Activated T-cell treated with anti-CD3 and anti-CD28 coated beads, Interleukin-2, amount 50 U/mL, for 1 hour (primary cell): ENCODE results near the gene KCNQ1.

Experiments used
- DNase-seq: peaks from one replicate; pipeline ENCODE4 v3.0.0-alpha.2; 2020

KCNQ1 gene

DNA sequence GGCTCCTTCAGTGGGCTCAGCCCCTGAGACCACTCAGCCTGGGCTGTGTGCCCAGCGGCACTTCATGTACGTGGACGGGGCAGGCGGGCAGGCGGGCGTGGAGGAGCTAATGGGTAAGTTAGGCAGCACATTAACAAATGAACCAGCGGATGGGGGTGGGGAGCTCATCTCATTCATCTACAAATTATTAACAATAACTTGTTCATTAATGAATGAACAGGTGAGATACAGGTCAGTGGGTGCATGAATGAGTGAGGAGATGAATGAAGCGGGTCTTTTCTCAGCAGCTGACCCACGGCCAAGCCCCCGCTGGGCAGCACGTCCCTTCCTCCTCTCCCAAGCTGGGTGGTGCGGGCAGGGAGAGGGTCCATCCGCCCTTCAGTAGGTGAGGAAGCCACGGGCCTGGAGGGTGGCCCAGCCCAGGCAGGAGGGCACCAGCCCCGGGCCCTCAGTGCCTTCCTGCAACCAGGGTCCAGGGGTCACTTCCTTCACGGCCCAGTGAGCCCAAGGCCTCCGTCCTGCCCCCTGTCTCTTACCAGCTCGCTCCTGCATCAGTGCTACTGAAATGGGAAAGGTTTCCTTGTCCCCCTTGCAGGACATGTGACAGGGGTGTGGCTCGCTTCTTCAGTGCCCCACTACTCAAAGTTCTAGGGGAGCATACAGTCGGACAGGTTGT lies 315.5 kb downstream of the KCNQ1 start:
- DNase-seq, result peak; percentile 8

DNA sequence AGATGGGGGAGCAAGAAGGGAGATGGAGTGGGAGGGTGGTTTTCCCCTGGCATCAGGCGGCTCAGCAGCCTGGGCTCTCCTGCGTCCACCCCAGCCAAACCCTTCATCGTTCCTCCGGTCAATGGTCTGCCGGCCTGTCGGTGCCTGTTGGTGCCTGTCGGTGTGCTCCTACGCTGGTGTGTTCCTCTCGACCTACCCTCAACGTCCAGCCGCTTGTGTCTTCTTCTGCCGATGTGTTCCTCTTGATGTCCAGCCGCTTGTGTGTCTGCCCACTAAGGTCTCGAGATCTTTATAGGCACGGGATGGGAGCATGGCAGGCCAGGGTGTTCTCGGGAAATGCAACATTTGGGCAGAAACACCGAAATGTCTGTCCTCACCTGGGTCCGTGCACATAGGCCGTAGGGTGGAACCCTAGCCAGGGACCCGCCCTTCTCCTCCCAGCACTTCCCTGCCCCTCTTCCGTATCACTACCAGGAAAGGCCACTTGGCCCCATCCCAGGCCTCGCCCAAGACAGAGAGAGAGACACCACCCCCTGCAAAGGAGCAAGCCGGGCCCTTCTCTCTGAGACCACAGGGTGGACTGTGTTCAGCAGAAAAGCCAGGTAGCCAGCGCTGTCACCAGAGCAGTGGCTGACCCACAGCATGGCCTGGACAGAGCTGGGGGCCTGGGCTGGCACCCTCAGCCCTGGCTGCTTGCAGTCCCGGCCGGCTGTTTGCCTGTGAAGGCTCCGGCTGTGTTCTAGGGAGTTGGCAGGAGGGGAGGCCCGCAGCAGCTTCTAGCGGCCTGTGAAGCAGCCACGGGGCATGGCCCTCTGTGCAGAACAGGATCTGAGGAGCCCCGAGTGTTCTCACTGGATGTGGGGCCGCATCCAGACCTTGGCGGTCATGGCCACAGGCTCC lies 316.6 kb downstream of the KCNQ1 start:
- peak; percentile 10 for DNase-seq

DNA sequence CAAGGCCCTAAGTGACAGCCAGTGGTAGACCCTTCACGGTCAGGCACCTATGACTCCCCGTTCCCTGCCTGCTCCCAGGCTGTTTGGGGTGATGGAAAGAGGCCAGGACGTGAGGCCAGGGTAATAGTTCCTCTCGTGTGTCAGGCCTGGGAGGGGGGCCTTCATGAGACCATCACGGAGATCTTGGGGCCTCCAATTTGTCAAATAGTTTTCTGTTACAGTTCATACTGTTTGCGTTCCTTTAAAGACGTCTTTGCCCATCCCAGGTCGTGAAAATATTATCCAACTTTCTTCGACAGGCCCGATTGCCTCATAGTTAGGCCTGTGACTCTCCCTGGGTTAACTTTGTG lies 317.2 kb downstream of the KCNQ1 start:
- DNase-seq, result no peak

DNA sequence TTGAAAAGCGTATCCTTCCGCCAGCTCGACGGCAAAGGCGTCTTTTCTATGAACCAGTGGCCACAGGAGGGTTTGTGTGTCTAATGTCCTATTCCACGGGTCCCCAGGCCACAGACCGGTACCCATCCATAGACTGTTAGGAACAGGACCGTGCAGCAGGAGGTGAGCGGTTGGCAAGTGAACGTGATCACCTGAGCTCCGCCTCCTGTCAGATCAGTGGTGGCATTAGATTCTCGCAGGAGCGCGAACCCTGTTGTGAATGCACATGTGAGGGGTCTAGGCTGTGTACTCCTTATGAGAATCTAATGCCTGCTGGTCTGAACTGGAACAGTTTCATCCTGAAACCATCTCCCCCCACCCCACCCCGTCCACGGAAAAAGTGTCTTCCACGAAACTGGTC lies 317.6 kb downstream of the KCNQ1 start:
- DNase-seq, result no peak

DNA sequence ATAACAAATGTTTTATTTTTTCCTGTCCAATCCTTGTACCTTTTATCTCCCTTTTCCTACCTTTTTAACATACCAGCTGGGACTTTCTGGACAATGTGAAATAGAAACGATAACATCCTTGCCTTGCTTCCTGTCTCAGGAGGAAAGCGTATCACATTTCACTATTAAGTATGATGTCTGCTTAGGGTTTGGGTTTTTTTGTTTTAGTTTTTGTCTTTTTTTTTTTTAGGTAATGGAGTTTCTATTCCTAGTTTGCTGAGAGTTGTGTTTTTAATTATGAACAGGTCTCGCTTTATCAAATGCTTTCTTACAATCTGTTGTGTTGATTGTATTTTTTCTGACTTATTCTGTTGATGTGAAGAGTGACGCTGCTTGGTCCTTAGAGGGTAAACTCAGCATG lies 319.2 kb downstream of the KCNQ1 start:
- no peak for DNase-seq

DNA sequence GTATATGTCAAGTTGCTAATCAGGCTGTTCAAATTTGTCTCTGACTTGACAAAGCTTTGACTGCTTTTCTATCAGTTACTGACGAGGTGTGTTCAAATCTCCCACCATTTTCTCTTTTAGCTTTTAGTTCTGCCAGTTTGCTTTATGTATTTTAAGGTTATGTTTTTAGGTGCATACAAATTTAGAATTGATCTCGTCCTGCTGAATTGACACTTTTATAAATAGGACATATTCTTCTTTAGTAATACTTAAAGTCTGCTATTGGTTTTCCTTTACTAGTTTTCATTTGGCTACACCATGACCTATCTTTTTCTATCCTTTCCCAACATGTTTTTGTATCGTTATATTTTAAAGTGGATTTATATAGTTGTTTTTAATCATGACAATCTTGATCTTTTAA lies 320.7 kb downstream of the KCNQ1 start:
- DNase-seq, result no peak

DNA sequence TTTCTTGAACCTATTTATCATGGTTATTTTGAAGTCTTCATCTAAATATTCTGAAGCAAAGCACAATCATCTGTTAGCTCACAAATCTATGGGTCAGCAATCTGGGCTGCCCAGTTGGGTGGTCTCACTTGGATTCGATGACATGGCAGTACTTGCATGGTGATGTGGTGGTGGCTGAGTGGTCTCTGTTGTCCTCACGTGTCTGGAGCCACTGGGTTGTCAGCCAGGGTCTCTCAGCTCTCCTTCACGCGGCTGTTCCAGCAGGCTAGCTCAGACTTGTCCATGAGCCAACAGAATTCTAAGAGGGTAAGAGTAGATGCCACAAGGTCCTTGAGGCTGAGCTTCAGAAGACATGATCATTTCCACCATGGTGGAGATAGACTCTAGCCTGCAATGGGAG lies 321.4 kb downstream of the KCNQ1 start:
- peak; percentile 9 for DNase-seq

DNA sequence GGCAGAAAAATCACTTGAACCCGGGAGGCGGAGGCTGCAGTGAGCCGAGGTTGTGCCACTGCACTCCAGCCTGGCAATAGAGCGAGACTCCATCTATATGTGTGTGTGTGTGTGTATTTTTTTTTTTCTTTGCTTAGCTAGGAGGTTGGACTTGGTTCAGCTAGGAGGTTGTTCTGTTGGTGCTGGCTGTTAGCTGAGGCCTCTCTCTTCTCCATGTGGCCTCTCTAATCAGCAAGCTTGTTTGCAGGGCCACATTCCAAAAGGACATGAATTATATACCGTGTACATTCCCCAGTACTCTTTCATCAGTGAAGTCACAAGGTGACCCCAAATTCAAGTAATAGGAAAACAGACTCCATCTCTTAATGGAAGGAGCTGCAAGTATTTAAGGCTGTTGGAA lies 322.3 kb downstream of the KCNQ1 start:
- DNase-seq, result no peak

DNA sequence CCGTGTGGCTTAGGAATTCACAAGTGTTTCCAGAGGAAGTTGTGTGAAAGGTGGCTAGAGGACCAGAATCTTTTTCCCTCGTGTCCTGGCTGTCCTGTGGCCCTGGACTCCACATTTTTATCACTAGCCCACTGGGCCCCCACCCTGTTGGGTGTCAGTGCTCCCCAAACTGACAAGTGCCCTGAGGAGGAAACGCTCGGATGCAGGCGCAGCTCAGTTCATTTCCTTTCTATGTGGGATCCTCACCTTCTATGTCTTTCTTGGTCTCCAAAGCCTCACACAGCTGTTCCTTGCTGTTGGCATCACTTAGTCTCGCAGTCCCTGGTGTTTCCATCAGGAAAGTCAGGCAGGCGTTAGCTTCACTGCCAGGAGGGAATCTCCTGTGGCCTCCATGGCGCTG lies 323.0 kb downstream of the KCNQ1 start:
- no peak for DNase-seq

DNA sequence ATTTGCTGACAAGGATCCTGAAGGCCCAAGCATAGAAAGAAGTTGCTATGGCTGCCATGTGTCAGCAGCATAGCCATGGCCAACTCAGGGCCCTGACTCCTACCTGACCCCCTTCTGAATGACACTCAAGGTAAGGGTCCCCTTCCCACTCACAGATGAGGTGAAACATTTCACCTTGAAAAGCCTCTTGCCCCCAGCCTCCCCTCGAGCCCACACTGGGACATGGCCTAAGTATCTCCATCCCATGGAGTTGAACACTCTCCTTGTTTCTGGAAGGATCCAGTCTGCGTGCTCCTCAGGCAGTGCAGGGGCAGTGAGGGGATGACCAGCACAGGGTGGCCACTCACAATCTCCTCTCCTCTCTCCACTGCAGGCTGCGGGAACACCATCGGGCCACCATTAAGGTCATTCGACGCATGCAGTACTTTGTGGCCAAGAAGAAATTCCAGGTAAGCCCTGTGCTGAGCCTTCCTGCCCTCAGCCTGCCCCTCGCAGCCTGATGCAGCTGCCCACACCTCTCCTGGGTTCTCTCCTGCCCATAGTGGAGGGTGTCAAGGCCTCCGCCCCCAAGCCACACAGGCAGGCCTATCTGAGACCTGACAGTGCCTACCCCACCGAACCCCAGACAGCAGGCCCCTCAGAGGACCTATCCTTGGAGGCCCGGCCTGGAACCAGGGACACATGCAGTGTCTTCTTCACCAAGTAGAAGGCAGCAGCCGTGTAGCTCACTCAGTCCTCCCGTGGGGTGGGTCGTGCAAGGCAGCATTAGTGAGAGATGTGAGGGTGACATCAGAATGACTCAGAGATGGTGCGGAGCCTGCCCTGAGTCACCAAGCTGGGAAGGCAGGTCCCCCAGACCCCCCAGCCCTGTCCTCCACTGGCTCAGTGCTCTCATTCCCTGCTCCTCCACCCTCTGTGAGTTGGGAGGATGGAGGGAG lies 323.9 kb downstream of the KCNQ1 start:
- peak; percentile 7 for DNase-seq

DNA sequence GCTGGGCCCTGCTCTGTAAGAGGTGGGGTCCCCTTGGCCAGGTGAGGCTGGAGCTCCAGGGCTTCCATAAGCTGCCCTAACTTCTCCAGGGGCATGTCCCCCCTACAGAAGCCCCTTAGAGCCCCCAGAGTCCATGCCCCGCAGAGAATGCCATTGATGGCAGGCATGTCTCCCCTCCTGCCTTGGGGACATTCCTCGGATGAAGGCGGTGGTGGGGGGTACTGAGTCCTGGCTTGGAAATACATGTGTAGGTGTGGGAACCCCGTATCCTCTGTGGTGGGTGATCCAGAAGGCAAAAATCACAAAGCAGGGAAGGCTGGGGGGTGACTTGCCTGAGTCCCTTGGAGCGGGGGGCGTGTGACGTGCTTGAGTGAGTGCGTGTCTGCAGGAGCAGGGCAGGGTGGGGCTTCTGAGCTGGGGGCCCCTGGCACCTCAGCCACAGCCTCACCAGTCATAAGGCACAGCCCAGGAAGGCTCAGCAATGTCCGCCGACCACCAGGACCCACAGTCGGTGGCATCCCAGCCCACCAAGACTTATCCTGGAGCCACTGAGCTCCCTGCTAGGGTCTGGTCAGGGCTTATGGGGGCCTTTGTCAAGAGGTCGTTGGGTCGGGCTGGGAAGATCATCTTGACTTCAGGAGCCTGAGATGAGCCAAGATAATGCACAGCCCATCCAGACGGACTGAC lies 324.7 kb downstream of the KCNQ1 start:
- peak; percentile 4 for DNase-seq

DNA sequence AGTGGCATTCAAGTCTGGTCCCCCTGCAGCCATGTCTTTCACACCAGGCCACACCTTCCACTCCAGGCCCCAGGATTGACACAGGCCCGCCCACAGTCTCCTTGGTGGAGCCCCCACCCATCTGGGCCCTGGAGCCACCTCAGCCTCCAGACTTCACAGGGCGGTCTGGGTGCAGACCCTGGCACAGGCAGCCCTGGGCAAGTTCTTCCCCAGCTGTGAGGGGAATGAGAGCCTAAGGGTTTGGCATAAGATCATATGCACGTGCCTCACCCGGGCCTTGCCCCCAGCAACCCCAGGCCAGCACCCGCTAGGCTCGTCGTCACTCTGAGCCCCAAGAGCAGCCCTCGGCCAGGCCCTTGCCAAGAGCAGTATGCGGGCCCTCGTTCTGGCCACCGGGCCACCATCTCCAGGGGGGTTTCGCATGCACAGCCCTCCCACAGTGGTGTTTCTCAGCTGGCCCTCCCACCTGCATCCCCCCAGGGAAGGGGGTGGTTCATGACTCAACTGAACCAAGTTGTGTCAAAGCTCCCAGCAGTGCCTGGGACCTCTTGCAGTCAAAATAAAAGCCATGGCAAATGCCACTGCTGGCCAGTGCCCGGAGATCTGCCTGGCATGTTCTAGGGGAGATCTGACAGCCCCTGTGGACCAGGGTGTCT lies 325.4 kb downstream of the KCNQ1 start:
- DNase-seq, result peak; percentile 10

DNA sequence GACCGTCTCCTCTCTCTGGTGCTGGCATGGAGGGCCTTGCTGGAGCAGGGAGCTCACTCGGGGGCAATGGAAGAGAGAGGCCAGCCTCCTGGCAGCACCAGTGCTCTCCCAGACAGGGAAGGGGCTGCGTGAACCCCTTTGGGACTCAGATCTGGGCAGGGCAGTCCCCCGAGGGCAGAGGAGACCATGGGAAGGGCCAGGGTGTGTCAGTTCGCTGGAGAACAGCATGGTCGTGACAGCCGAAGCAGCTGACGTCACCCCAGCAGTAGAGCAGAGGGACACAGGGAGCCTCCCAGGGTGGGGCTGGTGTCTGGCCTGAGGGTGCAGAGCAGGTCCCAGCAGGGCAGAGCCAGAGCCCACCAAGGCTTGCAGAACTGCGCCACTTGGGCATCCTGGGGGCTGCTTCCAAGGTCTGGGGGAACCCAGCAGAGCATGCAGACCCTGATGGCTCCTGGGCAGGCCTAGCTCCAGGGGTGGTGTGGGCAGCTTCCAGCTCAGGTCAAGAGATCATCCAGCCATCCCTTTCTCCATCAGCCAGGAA lies 326.0 kb downstream of the KCNQ1 start:
- peak; percentile 9 for DNase-seq

DNA sequence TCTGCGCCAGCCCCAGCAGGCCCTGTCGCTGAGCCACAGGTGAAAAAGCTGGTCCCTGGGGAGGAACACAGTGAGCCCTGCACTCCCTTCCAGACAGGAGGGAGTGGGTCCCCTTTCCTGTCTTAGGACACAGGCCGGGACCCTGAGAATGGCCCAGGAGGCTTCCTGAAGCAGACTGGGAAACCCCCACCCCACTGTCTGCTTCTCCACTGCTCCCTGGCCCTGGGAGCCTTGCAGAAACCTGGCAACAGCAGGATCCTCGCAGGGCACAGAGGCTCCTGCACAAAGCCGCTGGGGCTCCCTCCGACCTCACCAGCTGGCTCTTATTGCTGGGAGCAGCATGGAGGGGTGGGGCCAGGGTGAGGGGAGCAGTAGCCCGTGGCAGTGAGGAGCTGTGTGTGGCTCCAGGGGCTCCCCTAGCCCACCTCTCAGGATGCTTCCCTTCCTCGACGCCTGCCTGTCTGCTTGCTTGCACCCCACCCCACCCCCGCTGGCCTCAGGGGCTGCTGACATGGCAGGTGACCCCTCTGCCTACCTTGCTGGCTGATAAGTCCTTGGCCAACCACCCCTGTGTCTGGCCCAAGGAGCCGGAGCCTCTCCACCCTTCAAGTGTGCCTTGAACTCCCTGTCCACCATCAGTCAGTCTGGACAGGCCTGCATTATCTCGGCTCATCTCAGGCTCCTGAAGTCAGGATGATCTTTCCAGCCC lies 327.1 kb downstream of the KCNQ1 start:
- peak; percentile 9 for DNase-seq

DNA sequence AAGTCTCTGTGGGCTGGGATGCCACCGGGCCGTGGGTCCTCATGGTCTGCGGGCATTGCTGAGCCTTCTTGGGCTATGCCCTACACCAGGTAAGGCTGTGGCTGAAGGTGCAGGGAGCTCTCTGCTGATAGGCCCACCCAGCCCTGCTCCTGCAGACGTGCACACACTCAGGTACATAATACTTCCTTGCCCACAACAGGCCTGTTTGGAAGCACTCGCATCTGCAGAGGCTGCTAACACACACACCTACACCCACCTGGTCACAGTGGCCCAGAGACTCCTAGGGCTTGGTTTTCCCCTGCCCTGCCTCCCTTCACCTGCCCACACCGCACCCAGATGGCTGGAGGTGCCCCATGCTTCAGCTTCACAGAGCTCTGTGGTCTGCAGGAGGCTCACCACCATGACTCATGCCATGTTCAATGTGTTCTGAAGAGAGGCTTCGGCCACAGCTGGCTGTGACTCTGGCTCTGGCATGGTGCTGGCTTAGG lies 327.8 kb downstream of the KCNQ1 start:
- peak; percentile 7 for DNase-seq

DNA sequence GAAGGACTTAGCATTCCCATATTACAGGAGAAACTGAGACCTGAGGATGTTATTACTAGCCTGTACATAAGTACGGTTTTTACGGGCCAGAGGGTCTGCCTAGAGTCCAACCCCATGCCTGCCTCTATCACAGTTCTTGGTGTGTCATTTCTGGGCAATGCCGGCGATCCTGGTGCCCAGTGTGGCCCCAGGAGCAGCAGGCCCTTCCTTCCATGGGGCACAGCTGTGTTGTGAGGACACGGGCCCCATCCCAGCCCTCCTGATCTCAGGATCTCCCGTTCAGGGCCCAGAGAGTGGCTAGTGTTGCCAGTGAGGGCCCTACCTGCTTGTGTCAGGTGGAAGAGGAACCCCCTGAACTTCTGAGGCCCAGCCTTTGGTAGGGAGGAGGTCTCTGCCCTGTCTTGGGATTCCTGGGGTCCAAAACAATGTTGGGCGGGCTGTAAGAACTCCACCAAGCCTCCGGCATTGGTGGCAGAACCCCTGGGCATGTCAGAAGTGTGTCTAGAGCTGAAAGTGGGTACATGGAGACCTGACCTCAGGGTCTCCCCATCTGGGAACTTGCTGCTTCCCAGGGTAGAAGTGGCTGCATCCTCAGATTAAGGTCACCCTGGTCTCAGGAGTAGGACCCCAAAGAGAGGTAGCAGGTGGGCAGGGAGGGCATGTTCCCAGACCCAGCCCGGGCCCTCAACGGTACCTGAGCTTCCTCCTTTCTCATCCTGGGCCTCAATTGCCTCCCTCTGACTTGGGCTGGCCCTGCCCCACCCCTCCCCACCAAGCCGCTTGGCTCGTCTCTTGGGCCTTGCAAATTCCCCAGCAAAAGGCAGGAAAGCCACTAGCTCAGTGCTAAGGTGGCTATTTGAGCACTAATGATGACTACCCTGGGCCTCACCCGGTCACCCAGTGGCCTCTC lies 329.6 kb downstream of the KCNQ1 start:
- peak; percentile 10 for DNase-seq

DNA sequence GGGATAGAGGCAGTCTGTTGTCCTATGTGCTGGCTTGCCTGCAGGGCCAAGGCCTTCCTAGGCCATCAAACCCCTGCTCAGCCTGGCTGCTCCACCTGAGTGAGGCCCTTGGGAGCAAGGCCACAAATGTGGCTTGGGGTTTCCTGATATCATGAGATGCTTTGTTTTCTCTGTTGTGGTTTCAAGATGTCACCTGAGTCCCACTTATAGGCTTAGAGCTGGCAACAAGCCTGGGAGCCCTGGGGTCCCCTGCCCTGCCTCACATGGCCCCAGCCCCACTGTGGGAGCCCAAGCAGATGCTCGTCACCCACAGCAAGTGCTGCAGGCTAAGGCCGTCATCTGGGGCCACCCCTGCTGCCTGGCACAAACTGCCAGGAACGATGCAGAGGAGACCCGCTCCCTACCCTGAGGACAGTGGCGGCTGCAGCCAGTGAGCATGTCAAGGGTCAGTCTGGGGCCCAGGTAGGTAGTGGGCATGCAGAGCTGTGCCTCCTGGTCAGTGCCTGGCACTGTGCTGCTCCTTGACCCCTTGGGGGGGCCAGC lies 330.3 kb downstream of the KCNQ1 start:
- peak; percentile 14 for DNase-seq

DNA sequence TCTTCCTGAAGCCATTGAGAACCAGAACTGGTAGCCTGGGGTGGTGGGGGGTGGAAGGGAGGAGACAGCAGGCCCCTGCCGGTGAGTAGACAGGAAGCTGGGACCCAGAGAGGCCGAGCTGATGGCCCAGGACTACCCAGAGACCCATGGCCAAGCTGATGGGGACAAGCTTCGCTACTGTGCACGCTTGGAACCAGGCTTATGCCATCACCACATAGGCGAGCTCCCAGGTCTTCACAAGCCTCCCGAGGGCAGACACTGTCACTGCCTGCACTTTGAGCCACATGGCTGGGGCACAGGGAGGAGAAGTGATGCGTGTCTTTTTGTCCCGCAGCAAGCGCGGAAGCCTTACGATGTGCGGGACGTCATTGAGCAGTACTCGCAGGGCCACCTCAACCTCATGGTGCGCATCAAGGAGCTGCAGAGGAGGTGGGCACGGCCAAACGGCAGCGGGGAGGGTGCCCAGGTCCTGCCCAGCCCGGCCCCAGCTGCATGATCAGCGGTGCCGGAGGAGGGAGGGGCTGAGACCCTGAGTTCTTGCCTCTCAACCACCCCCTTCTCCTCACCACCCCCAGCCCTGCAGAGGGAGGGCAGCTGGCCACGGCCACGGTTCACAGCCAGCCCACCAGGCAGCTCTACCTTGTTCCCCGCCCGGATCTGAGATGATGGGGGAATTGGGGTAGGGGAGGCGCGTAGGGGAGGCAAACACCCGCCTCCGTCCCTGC lies 331.0 kb downstream of the KCNQ1 start:
- peak; percentile 10 for DNase-seq
